Adrenal gland (tissue), 12 donors: ENCODE results near the gene ZCWPW1. TPM values are rescaled to one million over a fixed set of nuclear protein-coding genes. Genes with fewer than 3 reads are reported as not detected.

Experiments used
- DNase-seq, 7 donors: peaks; one replicate each; pipeline ENCODE4 v3.0.0-alpha.2; 2019 to 2020
- H3K27ac ChIP-seq, 5 donors: fragments of 200-600 bp; sonication (generic) in 4 of 5; 1 replicate in 3 of 5; 2 replicates in 2 of 5; pipeline versions ENCODE4 v1.5.1 to v1.8.0; 2016 to 2020; ENCODE audit warnings: mild to moderate bottlenecking in 1 of 5
- H3K27me3 ChIP-seq: fragments of 200-600 bp; 2 replicates; pipeline ENCODE4 v1.8.0; 2021
- H3K36me3 ChIP-seq, 2 donors: fragments of 200-600 bp; replicated peaks in 1 of 2; 1 replicate in 1 of 2; 2 replicates in 1 of 2; pipeline versions ENCODE4 v1.5.1 to v1.8.0; 2018 to 2022
- H3K4me1 ChIP-seq, 2 donors: fragments of 200-600 bp; replicated peaks in 1 of 2; 1 replicate in 1 of 2; 2 replicates in 1 of 2; pipeline versions ENCODE4 v1.5.1 to v1.8.0; 2018 to 2021
- H3K4me3 ChIP-seq, 4 donors: fragments of 200-600 bp; sonication (generic) in 3 of 4; one replicate each; pipeline ENCODE4 v1.5.1; 2016 to 2018
- H3K9me3 ChIP-seq, 3 donors: fragments of 200-600 bp; sonication (generic) in 1 of 3; replicated peaks in 1 of 3; 1 replicate in 2 of 3; 2 replicates in 1 of 3; pipeline versions ENCODE4 v1.5.1 to v1.8.0; 2016 to 2021
- POLR2A ChIP-seq, 2 donors: fragments of 450-650 bp; IDR thresholded peaks; one replicate each; pipeline ENCODE4 v1.6.1; 2017; ENCODE audit warnings: antibody characterized with exemption in 2 of 2, mild to moderate bottlenecking in 2 of 2, moderate library complexity in 1 of 2
- WGBS, 4 donors: extraction: QIAGEN DNeasy Blood & Tissue Kit in 2 of 4; methylation state at CpG; one replicate each; pipeline versions ENCODE4 v1.1.5 to v1.1.7; 2013 to 2017; 5-methylcytosine and 5-hydroxymethylcytosine counted together
- intact Hi-C, 2 donors: fragments of 100-400 bp; cut with DNase I; formaldehyde crosslinking; loops; one replicate each; pipeline versions ENCODE4 v1.14.1 to v1.15.0; 2022 to 2023
- polyA plus RNA-seq, 3 donors: library from polyadenylated mRNA; stranded (reverse); fragments of 200-250 nt in 2 of 3; fragments of 350-450 nt in 1 of 3; fragmentation: Illumina TruSeq in 1 of 3; extraction: RNeasy Lipid Tissue Mini Kit (QIAGEN cat#74804) in 1 of 3; gene quantifications; one replicate each; pipeline ENCODE4 v1.2.3, GENCODE V29; 2013 to 2014
- total RNA-seq, 9 donors: library from RNA; depleted of rRNA in 4 of 9; stranded (reverse); fragments of >200 nt in 4 of 9; fragments of 120-200 nt in 1 of 9; fragmentation: NEBNext Ultra II Directional in 1 of 9; extraction: Animal tissue kit (Norgen Biotek cat#: 25700) in 1 of 9; gene quantifications; one replicate each; pipeline versions ENCODE4 v1.1.0 to v1.2.4, GENCODE V29; 2013 to 2023
- TF ChIP-seq, protein P1 (sequence below), 6 experiments: fragments of 450-650 bp in 4 of 6; fragments of 200-600 bp in 2 of 6; sonication (generic) in 1 of 6; IDR thresholded peaks; 1 replicate in 5 of 6; 2 replicates in 1 of 6; pipeline versions ENCODE4 v1.5.1 to v1.8.0; 2016 to 2021; ENCODE audit warnings: antibody characterized with exemption in 6 of 6, mild to moderate bottlenecking in 2 of 6, moderate library complexity in 1 of 6
- donor health status: healthy with polysubstance abuse.
- donor health status: Bipolar disorder and iron deficiency.
- donor health status: DM: yes; HTN: yes; CAD: no.
- donor health status: DM: no; HTN: no; CAD: no.
- donor health status: DM: no; HTN: no; CAD: no.
- donor health status: DM: yes; HTN: yes; CAD: no.

The ZCWPW1 gene
- total and polyA plus RNA-seq, 12 donors = 1.0 to 20.2 (median 4.7) TPM

DNA sequence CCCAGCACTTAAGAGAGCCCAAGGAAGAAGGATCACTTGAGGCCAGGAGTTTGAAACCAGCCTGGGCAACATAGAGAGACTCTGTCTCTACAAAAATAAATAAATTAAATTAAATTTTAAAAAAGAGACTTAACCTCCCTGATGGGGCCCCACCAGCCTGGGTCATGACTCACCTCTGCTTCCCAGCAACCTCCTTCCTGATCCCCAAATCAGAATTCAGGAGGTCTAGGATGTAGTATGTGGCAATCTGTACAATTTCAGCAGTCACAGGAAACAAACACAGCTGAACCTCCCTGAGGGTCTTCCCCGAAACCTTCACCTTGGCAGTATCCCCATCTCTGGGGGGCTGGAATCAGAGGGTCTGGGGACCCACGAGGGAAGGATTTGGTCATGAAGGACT lies 17.5 kb upstream of the ZCWPW1 start:
- Histone ChIP-seq H3K36me3 (no peaks in the 10 kb centered on the region), H3K9me3 (no peaks in the 10 kb centered on the region), H3K4me1 (peaks cover 15 to 34% of the 10 kb centered on the region in 2 donors), H3K4me3 (no peak overlapping the region), H3K27me3 (no peaks in the 10 kb centered on the region), H3K27ac (peak overlapping the region in 2 of 5 donors; percentile 64 to 86)
- TF ChIP-seq POLR2A (IDR thresholded peaks at IDR 0.05) = no peak
- TF ChIP-seq, protein P1, sequence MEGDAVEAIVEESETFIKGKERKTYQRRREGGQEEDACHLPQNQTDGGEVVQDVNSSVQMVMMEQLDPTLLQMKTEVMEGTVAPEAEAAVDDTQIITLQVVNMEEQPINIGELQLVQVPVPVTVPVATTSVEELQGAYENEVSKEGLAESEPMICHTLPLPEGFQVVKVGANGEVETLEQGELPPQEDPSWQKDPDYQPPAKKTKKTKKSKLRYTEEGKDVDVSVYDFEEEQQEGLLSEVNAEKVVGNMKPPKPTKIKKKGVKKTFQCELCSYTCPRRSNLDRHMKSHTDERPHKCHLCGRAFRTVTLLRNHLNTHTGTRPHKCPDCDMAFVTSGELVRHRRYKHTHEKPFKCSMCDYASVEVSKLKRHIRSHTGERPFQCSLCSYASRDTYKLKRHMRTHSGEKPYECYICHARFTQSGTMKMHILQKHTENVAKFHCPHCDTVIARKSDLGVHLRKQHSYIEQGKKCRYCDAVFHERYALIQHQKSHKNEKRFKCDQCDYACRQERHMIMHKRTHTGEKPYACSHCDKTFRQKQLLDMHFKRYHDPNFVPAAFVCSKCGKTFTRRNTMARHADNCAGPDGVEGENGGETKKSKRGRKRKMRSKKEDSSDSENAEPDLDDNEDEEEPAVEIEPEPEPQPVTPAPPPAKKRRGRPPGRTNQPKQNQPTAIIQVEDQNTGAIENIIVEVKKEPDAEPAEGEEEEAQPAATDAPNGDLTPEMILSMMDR (IDR thresholded peaks at IDR 0.05) = no peak
- peak in 2 of 7 donors; percentile 20 to 41 for DNase-seq
- 69 to 100% (median 76%) methylated on average over 1 to 2 of the region's 2 CpGs for WGBS, 4 donors
- intact Hi-C loops = no loop called here

DNA sequence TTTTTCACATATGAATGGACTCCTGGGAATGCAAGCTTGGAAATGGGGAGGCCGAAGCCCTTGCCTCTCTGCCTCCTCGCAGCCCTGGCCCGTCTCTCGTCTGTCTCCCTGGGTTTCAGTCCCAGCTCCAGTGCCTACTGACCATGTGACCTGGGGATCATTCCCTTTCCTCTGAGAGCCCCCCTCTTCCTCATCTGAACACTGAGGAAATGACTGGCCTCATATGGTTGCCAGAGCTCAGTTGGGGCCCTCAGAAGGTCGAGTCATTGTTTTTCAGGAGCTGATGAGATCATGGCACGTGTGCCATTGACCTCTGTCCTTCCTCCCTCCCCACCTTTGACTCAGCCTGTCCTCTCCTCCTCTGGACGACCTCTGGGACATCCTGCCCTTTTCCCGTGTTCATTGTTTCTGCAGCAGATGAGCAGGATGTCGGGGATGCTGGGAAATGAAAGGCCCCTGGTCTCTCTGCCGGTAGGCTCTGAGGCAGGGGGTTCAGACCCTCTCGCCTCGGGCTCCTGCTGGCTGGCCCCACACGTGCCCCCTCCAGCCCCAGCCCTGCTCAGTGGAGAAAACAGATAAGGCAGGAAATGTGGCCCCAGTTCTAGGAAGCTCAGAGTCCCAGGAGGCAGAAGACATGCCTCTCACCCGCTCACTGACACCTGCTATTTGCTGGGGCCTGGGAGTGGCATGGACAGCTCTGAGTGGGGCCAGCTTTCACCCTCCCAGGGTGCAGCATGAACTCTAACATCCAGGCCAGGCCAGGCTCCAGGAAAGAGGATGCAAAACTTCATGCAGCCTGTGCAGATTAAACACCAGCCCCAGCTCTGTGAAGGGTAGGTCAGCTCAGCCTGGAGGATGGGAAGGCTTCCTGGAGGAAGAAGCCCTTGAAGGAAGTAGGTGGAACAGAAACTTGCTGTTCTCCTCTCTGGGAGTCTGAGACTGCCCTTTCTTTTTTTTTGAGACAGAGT lies 16.1 kb upstream of the ZCWPW1 start:
- Histone ChIP-seq H3K36me3 (no peaks in the 10 kb centered on the region), H3K27me3 (no peaks in the 10 kb centered on the region), H3K4me1 (peaks cover 15 to 38% of the 10 kb centered on the region in 2 donors), H3K4me3 (no peak overlapping the region), H3K9me3 (no peaks in the 10 kb centered on the region), H3K27ac (peak overlapping the region; percentile 9 to 91 (median 79))
- DNase-seq = peak in 6 of 7 donors; percentile 72 to 86 (median 81)
- intact Hi-C loops = no loop called here
- TF ChIP-seq POLR2A (IDR thresholded peaks at IDR 0.05) = peak in 1 of 2 donors; percentile 29
- TF ChIP-seq, protein P1 (IDR thresholded peaks at IDR 0.05) = no peak
- WGBS, 4 donors = 20 to 25% (median 24%) methylated on average over 14 of the region's 14 CpGs

DNA sequence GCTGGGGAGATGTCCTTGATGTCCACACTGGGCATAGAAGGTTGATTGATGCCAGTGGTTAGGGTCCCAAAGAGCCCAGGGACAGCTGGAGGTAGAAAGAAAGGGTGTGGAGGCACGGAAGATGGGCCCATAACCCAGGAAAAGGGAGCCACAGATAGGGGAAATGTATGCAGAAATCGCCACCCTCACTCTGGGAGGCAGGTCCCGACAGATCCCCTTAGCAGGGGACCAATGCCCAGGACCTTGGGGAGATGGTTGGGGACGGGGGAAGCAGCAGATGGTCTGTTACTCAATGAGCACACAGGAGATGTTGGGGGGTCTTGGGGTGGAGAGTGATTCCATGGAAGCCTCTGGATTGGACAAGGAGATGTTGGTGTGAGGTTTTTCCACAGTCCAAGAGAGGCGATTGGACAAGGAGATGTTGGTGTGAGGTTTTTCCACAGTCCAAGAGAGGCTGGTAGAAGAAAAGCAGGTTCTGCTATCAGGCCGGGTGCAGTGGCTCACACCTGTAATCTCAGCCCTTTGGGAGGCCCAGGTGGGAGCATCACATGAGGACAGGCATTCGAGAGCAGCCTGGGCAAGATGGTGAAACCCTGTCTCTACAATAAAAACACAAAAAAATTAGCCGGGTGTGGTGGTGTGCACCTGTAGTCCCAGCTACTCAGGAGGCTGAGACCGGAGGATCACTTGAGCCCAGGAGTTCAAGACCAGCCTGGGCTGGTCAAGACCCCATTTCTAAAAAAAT lies 14.8 kb upstream of the ZCWPW1 start:
- H3K9me3 ChIP-seq = no peaks in the 10 kb centered on the region
- TF ChIP-seq, protein P1 (IDR thresholded peaks at IDR 0.05) = no peak
- TF ChIP-seq POLR2A (IDR thresholded peaks at IDR 0.05) = no peak
- H3K4me1 ChIP-seq = peaks cover 22 to 48% of the 10 kb centered on the region in 2 donors
- no peaks in the 10 kb centered on the region for H3K36me3 ChIP-seq
- peak overlapping the region in 3 of 5 donors; percentile 79 to 91 (median 86) for H3K27ac ChIP-seq
- intact Hi-C loops = no loop called here
- 88 to 93% (median 91%) methylated on average over 8 to 9 of the region's 9 CpGs for WGBS, 4 donors
- no peak overlapping the region for H3K4me3 ChIP-seq
- DNase-seq = peak in 3 of 7 donors; percentile 15 to 49 (median 24)
- no peaks in the 10 kb centered on the region for H3K27me3 ChIP-seq
